Measurements from ENCODE around the gene CST3. TPM values are rescaled to one million over a fixed set of nuclear protein-coding genes. Genes with fewer than 3 reads are reported as not detected.

Gene CST3
- total RNA-seq, 1 donor from 2014 or later = 2,609 TPM

DNA sequence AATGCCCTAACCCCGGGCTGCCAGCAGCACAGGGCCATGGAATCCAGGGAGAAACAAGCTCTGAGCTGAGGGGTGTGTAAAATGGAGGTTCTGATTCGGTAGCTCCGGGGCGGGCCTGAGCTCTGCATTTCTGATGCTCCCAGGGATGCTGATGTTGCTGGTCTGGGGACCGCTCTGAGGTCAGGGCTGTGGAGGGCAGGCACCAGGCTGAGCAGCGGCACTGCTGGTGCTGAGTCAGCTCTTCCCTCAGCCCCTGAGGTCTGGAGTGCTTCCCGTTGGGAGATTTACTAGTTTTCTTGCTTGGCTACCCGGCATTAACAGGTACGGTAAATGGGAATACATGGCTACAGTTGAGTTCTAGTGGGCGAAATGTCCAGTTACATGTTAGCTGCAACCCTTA is 18.6 kb upstream of the CST3 start:
- peak overlapping the region; percentile 35 to 52 for H3K27ac ChIP-seq
- H3K4me3 ChIP-seq = no peak overlapping the region
- no peaks in the 10 kb centered on the region for H3K36me3 ChIP-seq
- intact Hi-C loops (cut with DNase I) = loop anchor here (5.0 kb wide), 1 partner anchor 49 kb away; the partner anchor contains the start of gene CST9
- no peak for DNase-seq (ENCODE audit: low spot score in 2 of 2)
- peaks cover 0 to 2% of the 10 kb centered on the region in 2 donors for H3K4me1 ChIP-seq
- no peak for TF ChIP-seq CTCF (IDR thresholded peaks at IDR 0.05)
- H3K9me3 ChIP-seq = no peaks in the 10 kb centered on the region
- no peaks in the 10 kb centered on the region for H3K27me3 ChIP-seq

GRCh38 chr20:23655491-23656211 is 17.9 kb upstream of the CST3 start:
- Histone ChIP-seq H3K4me1 (peaks cover 0 to 2% of the 10 kb centered on the region in 2 donors), H3K4me3 (peak overlapping the region in 1 of 2 donors; percentile 41), H3K36me3 (no peaks in the 10 kb centered on the region), H3K9me3 (no peaks in the 10 kb centered on the region), H3K27ac (peak overlapping the region; percentile 35 to 52), H3K27me3 (no peaks in the 10 kb centered on the region)
- TF ChIP-seq CTCF (IDR thresholded peaks at IDR 0.05) = no peak
- peak in 1 of 2 donors; percentile 77 for DNase-seq (ENCODE audit: low spot score in 2 of 2)
- intact Hi-C loops (cut with DNase I) = loop anchor here (5.0 kb wide), 1 partner anchor 48 kb away; the partner anchor contains the start of gene CST9

GRCh38 chr20:23654717-23655116 is 17.0 kb upstream of the CST3 start:
- DNase-seq (ENCODE audit: low spot score in 2 of 2) = no peak
- no peak for TF ChIP-seq CTCF (IDR thresholded peaks at IDR 0.05)
- intact Hi-C loops (cut with DNase I) = loop anchor here (5.0 kb wide), 1 partner anchor 47 kb away; the partner anchor contains the start of gene CST9
- Histone ChIP-seq H3K36me3 (no peaks in the 10 kb centered on the region), H3K4me3 (no peak overlapping the region), H3K4me1 (peaks cover 0 to 2% of the 10 kb centered on the region in 2 donors), H3K27me3 (no peaks in the 10 kb centered on the region), H3K9me3 (no peaks in the 10 kb centered on the region), H3K27ac (no peak overlapping the region)

GRCh38 chr20:23654000-23654399 is 16.2 kb upstream of the CST3 start:
- no peak for DNase-seq (ENCODE audit: low spot score in 2 of 2)
- Histone ChIP-seq H3K4me3 (no peak overlapping the region), H3K4me1 (peaks cover 0 to 2% of the 10 kb centered on the region in 2 donors), H3K9me3 (no peaks in the 10 kb centered on the region), H3K27ac (no peak overlapping the region), H3K36me3 (no peaks in the 10 kb centered on the region), H3K27me3 (no peaks in the 10 kb centered on the region)
- no peak for TF ChIP-seq CTCF (IDR thresholded peaks at IDR 0.05)
- intact Hi-C loops (cut with DNase I) = no loop called here

DNA sequence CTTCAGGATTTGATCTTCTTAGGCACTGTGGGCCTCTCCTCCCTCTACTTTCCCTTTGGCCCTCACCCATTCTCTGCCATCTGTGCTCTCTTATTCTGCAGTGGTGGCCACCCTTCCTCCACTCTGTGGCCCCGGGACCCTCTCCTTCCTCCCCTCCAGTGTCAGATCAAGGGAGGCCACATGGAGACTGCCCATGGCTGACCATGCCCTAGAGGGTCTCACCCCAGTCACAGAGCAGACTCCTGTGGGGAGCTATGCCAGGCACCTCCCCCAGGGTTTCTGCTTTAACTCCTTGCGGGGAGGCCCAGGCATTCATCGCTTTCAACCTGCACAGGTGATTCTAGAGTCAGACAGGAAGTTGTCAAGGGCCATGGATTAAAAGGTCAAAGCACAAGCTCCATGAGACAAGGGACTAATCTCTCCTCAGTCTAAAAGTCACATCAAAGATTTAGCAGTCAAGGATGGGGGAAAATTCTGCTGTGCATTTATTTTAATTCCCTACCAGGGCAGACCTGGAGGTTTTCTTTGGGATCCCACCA is 15.7 kb upstream of the CST3 start:
- Histone ChIP-seq H3K9me3 (no peaks in the 10 kb centered on the region), H3K36me3 (no peaks in the 10 kb centered on the region), H3K27ac (no peak overlapping the region), H3K4me3 (no peak overlapping the region), H3K27me3 (no peaks in the 10 kb centered on the region), H3K4me1 (peaks cover 0 to 2% of the 10 kb centered on the region in 2 donors)
- intact Hi-C loops (cut with DNase I) = no loop called here
- no peak for TF ChIP-seq CTCF (IDR thresholded peaks at IDR 0.05)
- no peak for DNase-seq (ENCODE audit: low spot score in 2 of 2)
